GM19324 (cell line): ENCODE results near the gene DDX25.

Experiments used
- ATAC-seq: cut with Tn5 transposase; IDR thresholded peaks from one replicate; pipeline ENCODE4 v1.9.1; 2021; ENCODE audit warnings: mild to moderate bottlenecking, moderate library complexity; ENCODE audit not compliant: unreplicated experiment, low FRiP score

Gene DDX25

GRCh38 chr11:125933030-125933813 lies 28.9 kb downstream of the DDX25 start:
- no peak for ATAC-seq

- no peak for ATAC-seq
These were observed 30.2 kb downstream of the DDX25 start for GRCh38 chr11:125934473-125934872.

- no peak for ATAC-seq
These were observed 30.7 kb downstream of the DDX25 start for GRCh38 chr11:125935056-125935455.

- no peak for ATAC-seq
These were observed 31.4 kb downstream of the DDX25 start for GRCh38 chr11:125935618-125936199.

GRCh38 chr11:125938418-125938817 lies 34.1 kb downstream of the DDX25 start:
- no peak for ATAC-seq

GRCh38 chr11:125939081-125939521 lies 34.8 kb downstream of the DDX25 start:
- ATAC-seq: no peak

GRCh38 chr11:125940145-125940544 lies 35.8 kb downstream of the DDX25 start:
- no peak for ATAC-seq

GRCh38 chr11:125941267-125941618 lies 36.9 kb downstream of the DDX25 start:
- ATAC-seq: no peak

- no peak for ATAC-seq
These were observed 37.6 kb downstream of the DDX25 start for GRCh38 chr11:125941619-125942611.

GRCh38 chr11:125942771-125943428 lies 38.6 kb downstream of the DDX25 start:
- no peak for ATAC-seq

- ATAC-seq: no peak
These were observed 39.5 kb downstream of the DDX25 start for GRCh38 chr11:125943661-125944349.

GRCh38 chr11:125944350-125945010 lies 40.2 kb downstream of the DDX25 start:
- ATAC-seq: no peak

- ATAC-seq: no peak
These were observed 40.9 kb downstream of the DDX25 start for GRCh38 chr11:125945011-125945796.

- ATAC-seq: no peak
These were observed 41.7 kb downstream of the DDX25 start, which contains the start of gene VSIG10L2 for GRCh38 chr11:125945797-125946520. Gene VSIG10L2 (plus strand): TSS chr11:125946044. CDS start chr11:125946056, 12 bp downstream.

GRCh38 chr11:125946712-125947418 lies 42.6 kb downstream of the DDX25 start:
- ATAC-seq: no peak

GRCh38 chr11:125947419-125948277 lies 43.3 kb downstream of the DDX25 start:
- no peak for ATAC-seq
